ENCODE data around the gene LZTS3. TPM values are rescaled to one million over a fixed set of nuclear protein-coding genes. Genes with fewer than 3 reads are reported as not detected.

Gene LZTS3
- total and polyA plus RNA-seq, 8 donors, result 5.3 to 36.6 (median 17.1) TPM

DNA sequence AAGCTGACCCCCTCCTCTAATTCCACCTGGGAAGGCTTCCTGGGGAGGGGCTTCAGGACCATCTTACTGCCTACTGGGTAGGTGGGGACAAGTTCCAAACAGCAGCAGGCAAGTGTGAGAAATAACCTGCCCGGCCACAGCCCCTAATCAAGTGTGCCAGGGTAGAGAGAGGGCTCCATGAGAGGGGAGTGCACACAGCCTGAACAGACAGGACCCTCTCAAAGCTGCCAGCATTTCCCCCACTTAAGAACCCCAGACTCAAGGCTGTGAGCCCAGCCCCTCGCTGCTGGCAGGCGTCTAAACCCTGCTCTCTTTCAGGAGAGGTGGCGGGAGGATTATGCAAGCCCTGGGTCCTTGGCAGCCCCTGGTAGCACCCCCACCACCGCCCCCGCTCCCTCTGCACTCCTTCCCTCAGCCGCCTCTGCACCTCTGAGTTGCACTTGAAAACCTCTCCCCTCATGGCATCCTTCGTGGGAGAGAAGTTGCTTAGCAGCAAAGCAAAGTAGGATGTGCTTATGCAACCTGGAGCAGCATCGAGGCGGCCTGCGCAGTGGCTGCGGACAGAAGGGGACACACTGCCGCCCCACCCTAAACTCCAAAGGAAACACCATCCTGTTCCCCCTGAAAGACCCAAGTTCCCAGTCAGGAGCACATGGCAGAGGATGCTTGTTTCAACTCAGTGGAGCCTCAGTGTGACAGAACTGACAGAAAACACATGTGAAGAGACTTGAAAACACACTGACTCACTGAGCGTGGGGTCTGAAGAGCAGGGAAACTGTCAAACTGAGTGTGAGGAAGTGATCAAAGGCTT is 20.7 kb upstream of the LZTS3 start:
- intact Hi-C loops (cut with DNase I; ENCODE audit: low total_unique reads), result no loop called here
- DNase-seq, result no peak
- no peak overlapping the region for H3K27ac ChIP-seq
- peaks cover 62 to 100% (median 99%) of the 10 kb centered on the region in 4 donors for H3K36me3 ChIP-seq
- no peaks in the 10 kb centered on the region for H3K9me3 ChIP-seq
- TF ChIP-seq EP300 (IDR thresholded peaks at IDR 0.05) (no peak), POLR2A (IDR thresholded peaks at IDR 0.05) (no peak), POLR2AphosphoS5 (IDR thresholded peaks at IDR 0.05) (no peak)
- TF ChIP-seq, protein P1, sequence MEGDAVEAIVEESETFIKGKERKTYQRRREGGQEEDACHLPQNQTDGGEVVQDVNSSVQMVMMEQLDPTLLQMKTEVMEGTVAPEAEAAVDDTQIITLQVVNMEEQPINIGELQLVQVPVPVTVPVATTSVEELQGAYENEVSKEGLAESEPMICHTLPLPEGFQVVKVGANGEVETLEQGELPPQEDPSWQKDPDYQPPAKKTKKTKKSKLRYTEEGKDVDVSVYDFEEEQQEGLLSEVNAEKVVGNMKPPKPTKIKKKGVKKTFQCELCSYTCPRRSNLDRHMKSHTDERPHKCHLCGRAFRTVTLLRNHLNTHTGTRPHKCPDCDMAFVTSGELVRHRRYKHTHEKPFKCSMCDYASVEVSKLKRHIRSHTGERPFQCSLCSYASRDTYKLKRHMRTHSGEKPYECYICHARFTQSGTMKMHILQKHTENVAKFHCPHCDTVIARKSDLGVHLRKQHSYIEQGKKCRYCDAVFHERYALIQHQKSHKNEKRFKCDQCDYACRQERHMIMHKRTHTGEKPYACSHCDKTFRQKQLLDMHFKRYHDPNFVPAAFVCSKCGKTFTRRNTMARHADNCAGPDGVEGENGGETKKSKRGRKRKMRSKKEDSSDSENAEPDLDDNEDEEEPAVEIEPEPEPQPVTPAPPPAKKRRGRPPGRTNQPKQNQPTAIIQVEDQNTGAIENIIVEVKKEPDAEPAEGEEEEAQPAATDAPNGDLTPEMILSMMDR (IDR thresholded peaks at IDR 0.05), result no peak
- 91 to 95% (median 93%) methylated on average over 6 to 14 of the region's 14 CpGs for WGBS, 5 donors
- H3K4me1 ChIP-seq, result no peaks in the 10 kb centered on the region
- H3K27me3 ChIP-seq, result no peaks in the 10 kb centered on the region
- H3K4me3 ChIP-seq, result no peak overlapping the region

DNA sequence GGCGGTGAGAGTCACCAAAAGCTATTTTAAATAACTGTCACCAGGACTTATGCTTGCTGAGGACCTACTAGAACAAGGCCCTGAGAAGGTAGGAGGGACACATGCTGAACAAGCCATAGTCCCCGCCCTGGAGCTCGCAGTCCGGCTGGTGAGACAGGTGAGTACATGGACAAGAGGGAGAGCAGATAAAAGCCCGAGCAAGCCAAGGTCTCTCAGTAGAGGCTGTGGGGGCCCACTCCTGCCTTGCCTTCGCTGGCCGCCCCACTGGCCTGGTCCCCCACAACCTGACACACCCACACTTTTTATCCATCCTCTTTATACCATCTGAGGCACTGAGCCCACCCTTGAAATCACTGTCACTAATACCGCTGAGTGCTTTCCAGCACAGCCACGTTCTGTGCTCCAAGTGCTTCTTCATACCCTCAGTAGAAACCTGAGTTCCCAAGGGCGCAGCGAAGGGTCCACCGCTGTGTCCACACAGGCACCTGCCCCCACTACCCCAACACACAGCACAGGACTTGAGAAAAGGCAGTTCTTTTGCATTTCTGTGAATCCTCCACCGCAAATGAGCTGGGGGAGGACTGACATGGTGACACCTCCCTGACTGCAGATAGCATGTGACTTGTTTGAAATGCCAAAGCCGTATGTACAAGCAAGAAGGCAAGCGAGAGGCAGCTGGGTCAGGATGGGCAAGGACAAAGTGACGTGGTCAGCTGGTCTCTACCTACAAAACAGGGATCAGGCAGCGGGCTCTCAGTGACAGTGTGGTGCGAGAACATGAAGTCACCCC is 19.1 kb upstream of the LZTS3 start:
- Histone ChIP-seq H3K36me3 (peaks cover 59 to 97% (median 92%) of the 10 kb centered on the region in 4 donors), H3K4me1 (no peaks in the 10 kb centered on the region), H3K4me3 (no peak overlapping the region), H3K27ac (no peak overlapping the region), H3K9me3 (no peaks in the 10 kb centered on the region), H3K27me3 (no peaks in the 10 kb centered on the region)
- WGBS, 5 donors, result 84 to 95% (median 93%) methylated on average over 18 of the region's 18 CpGs
- intact Hi-C loops (cut with DNase I; ENCODE audit: low total_unique reads), result no loop called here
- TF ChIP-seq, protein P1 (IDR thresholded peaks at IDR 0.05), result no peak
- TF ChIP-seq POLR2AphosphoS5 (IDR thresholded peaks at IDR 0.05) (no peak), POLR2A (IDR thresholded peaks at IDR 0.05) (no peak), EP300 (IDR thresholded peaks at IDR 0.05) (no peak)
- no peak for DNase-seq

DNA sequence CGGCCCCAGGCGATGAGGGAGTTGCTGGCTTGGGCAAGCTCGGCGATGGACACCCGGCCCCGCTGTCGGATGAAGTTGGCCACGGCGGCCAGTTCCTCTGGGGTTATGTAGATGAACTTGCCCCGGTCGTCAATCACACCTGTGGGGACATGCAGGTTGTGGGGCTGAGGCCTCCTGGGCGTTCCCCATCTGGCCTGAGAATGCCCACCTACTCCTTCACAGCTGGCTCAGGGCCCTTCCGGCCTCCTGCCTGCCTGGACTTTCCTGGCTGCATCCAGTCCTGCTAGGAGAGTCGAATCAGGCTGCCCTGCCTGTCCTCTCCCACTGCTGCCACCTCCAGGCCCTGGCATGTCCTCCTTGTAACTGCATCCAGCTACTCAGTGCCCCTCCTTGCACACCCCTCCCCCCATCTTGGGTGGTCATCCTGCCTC is 17.3 kb upstream of the LZTS3 start:
- no peak overlapping the region for H3K4me3 ChIP-seq
- no peaks in the 10 kb centered on the region for H3K9me3 ChIP-seq
- no peaks in the 10 kb centered on the region for H3K27me3 ChIP-seq
- no peak for DNase-seq
- no peak overlapping the region for H3K27ac ChIP-seq
- H3K36me3 ChIP-seq, result peaks cover 59 to 80% (median 76%) of the 10 kb centered on the region in 4 donors
- H3K4me1 ChIP-seq, result no peaks in the 10 kb centered on the region
- 82 to 91% (median 90%) methylated on average over 12 to 14 of the region's 14 CpGs for WGBS, 5 donors
- no peak for TF ChIP-seq POLR2A (IDR thresholded peaks at IDR 0.05)
- no peak for TF ChIP-seq POLR2AphosphoS5 (IDR thresholded peaks at IDR 0.05)
- TF ChIP-seq, protein P1 (IDR thresholded peaks at IDR 0.05), result no peak
- no peak for TF ChIP-seq EP300 (IDR thresholded peaks at IDR 0.05)
- intact Hi-C loops (cut with DNase I; ENCODE audit: low total_unique reads), result no loop called here

DNA sequence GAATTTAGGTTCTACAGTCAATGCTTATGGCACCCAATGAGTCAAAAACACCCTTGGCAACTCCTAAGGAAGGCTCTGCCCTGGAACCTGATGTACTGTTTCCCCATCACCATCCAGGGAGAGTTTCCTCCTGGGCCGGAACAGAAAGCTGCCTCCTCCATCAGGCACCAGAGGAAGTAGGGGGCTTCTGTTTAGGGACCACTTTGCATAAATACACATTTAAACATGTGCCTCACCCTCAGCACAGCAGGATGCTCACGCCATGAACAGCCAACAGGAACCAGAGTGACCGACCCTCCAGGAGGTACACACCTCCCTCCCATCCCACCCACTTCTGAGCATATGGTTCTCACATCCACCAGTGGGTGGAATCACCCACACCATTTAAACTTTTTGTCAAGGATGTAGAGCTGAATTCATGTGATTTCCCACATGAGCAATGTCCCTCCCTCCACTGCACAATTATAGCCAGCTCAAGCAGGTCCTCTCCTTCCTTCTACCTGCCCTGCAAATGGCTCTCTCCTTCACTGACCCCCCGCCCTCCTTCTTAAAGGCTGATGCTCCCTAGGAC is 16.3 kb upstream of the LZTS3 start:
- Histone ChIP-seq H3K36me3 (peaks cover 51 to 69% (median 65%) of the 10 kb centered on the region in 4 donors), H3K4me1 (no peaks in the 10 kb centered on the region), H3K9me3 (no peaks in the 10 kb centered on the region), H3K4me3 (no peak overlapping the region), H3K27me3 (no peaks in the 10 kb centered on the region), H3K27ac (no peak overlapping the region)
- DNase-seq, result no peak
- TF ChIP-seq, protein P1 (IDR thresholded peaks at IDR 0.05), result no peak
- TF ChIP-seq POLR2AphosphoS5 (IDR thresholded peaks at IDR 0.05), result no peak
- no peak for TF ChIP-seq EP300 (IDR thresholded peaks at IDR 0.05)
- no peak for TF ChIP-seq POLR2A (IDR thresholded peaks at IDR 0.05)
- WGBS, 5 donors, result 75 to 93% (median 87%) methylated on average over 4 of the region's 4 CpGs
- intact Hi-C loops (cut with DNase I; ENCODE audit: low total_unique reads), result no loop called here
